ENCODE results near the gene MIXL1.
"Not testable (repeated sequence)": the region's sequence is repeated elsewhere in the genome, so short reads cannot be mapped to it uniquely, and the experiment has no call there.

MIXL1 gene

GRCh38 chr1:226233806-226234205 is 10.3 kb downstream of the MIXL1 start:
- H3K27ac ChIP-seq = no peak overlapping the region
- TF ChIP-seq CTCF (conservative IDR thresholded peaks at IDR 0.05) = no peak
- no peak for TF ChIP-seq ZFX (IDR thresholded peaks at IDR 0.05)

GRCh38 chr1:226236826-226237225 is 13.4 kb downstream of the MIXL1 start:
- no peak for TF ChIP-seq CTCF (conservative IDR thresholded peaks at IDR 0.05)
- no peak for TF ChIP-seq ZFX (IDR thresholded peaks at IDR 0.05)
- H3K27ac ChIP-seq = no peak overlapping the region

- TF ChIP-seq ZFX (IDR thresholded peaks at IDR 0.05) = no peak
- no peak overlapping the region for H3K27ac ChIP-seq
Observed at GRCh38 chr1:226239421-226239820, 16.0 kb downstream of the MIXL1 start.

- H3K27ac ChIP-seq = no peak overlapping the region
Observed at GRCh38 chr1:226248091-226248490, 24.6 kb downstream of the MIXL1 start.

GRCh38 chr1:226248796-226249195 is 25.3 kb downstream of the MIXL1 start:
- no peak overlapping the region for H3K27ac ChIP-seq
- TF ChIP-seq CTCF (conservative IDR thresholded peaks at IDR 0.05) (no peak), ZFX (IDR thresholded peaks at IDR 0.05) (no peak)

More at GRCh38 chr1:226248091-226248490, 24.6 kb downstream of the MIXL1 start:
- TF ChIP-seq CTCF (conservative IDR thresholded peaks at IDR 0.05) (no peak), ZFX (IDR thresholded peaks at IDR 0.05) (no peak)

GRCh38 chr1:226250511-226250910 is 27.0 kb downstream of the MIXL1 start:
- TF ChIP-seq ZFX (IDR thresholded peaks at IDR 0.05) (no peak), CTCF (conservative IDR thresholded peaks at IDR 0.05) (no peak)
- H3K27ac ChIP-seq = no peak overlapping the region

- H3K27ac ChIP-seq = not testable (repeated sequence)
Observed at GRCh38 chr1:226252841-226253240, 29.4 kb downstream of the MIXL1 start.

- TF ChIP-seq CTCF (conservative IDR thresholded peaks at IDR 0.05) (no peak), ZFX (IDR thresholded peaks at IDR 0.05) (no peak)
- no peak overlapping the region for H3K27ac ChIP-seq
Observed at GRCh38 chr1:226253933-226254332, 30.5 kb downstream of the MIXL1 start.

GRCh38 chr1:226255380-226255779 is 31.9 kb downstream of the MIXL1 start:
- H3K27ac ChIP-seq = no peak overlapping the region
- no peak for TF ChIP-seq CTCF (conservative IDR thresholded peaks at IDR 0.05)
- TF ChIP-seq ZFX (IDR thresholded peaks at IDR 0.05) = no peak

Data from C4-2B (cell line).